RKO (cell line): ENCODE results near the gene TMEM89.

ENCODE experiments used
- DNase-seq: peaks from one replicate; pipeline ENCODE4 v3.0.0-alpha.2; 2016; ENCODE audit warnings: low spot score

The TMEM89 gene

DNA sequence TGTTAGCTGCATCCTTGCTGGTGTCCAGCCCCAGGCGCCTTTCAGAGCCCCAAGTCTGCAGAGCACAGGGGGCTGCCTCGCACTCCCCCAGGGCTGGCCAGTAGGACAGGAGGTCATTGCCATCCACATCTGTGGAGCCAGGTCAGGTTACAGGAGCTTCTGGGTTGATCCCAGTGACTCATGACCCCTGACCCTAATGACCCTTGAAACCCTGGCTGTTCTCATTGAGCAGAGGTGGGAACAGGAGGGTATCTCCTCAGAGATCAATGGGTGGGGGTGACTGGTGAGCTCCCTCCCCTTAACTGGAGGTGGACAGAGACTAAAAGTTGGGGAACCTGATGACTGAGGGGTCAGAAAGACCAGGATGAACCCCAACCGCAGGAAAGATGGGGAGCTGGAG, 19.8 kb upstream of the TMEM89 start:
- no peak for DNase-seq

DNA sequence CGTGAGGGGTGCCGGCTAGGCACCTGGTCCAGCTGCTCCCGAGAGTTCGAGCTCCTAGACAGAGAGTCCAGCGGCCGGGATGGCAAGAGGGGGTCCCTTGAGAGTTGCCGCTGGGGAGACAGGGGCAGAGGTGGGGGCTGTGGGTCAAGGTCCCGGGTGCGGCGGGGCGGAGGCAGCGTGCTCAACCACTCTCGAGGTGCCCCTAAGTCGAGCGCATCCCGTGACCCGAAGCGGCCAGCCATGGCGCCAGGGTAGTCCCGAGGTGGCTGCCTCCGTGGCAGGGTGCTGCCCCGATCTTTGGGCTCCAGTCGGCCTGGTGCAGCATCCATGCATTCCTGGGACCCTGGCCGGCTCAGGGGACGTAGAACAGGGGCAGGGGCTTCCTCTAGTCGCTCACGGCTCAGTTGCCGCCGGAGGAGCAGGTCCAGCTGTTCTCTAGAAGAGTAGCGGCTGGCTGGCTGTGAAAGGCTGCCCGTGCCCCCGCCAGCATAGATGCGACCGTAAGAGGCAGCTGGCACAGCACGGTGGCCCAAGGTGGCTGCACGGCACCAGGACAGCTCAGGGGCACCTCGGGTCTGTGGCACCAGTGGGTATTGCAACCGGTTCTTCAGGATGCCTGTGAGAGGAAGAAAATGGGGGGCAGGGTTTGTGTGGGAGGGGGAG, 18.5 kb upstream of the TMEM89 start:
- no peak for DNase-seq

DNA sequence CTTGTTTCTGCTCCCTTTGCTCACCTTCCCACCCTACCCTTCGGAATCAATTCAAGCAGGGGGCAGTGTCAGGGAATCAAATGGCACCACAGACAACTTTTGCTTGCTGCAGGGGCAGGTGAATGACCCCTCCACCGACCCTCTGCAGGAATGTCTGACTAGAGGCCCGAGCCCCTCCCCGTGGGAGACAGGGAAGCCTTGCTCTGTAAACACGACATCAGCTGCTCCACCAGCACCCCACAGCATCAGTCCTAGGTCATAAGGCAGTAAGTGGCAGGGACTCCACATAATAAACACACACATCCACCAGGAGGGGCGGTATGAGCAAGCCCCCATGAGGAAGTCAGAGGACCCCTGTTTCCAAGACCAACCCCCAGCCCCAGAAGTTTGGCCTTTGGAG, 15.7 kb upstream of the TMEM89 start:
- no peak for DNase-seq

DNA sequence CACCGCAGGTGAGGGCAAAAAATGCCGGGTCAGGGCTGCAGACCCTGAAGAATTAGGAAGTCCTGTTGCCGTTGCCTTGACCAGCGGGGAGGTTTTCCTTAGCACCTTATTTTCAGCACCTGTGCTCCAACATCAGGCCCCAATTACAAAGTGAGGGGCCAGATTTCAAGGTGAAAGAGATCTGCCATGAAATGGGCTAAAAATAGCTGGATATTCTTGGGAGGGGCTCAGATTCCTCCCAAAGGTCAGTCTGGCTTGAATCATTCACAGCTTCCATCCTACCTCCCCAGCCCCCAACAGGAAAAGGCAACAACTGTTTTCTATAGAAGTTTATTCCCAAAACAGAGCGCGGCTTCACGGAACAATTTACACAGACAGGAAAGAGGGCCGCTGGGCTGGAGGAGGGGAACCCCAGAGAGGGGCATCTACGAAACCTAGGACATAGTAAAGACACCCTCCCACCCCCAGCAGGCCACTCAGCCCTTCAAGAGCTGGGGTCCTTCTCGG, 14.6 kb upstream of the TMEM89 start:
- no peak for DNase-seq

DNA sequence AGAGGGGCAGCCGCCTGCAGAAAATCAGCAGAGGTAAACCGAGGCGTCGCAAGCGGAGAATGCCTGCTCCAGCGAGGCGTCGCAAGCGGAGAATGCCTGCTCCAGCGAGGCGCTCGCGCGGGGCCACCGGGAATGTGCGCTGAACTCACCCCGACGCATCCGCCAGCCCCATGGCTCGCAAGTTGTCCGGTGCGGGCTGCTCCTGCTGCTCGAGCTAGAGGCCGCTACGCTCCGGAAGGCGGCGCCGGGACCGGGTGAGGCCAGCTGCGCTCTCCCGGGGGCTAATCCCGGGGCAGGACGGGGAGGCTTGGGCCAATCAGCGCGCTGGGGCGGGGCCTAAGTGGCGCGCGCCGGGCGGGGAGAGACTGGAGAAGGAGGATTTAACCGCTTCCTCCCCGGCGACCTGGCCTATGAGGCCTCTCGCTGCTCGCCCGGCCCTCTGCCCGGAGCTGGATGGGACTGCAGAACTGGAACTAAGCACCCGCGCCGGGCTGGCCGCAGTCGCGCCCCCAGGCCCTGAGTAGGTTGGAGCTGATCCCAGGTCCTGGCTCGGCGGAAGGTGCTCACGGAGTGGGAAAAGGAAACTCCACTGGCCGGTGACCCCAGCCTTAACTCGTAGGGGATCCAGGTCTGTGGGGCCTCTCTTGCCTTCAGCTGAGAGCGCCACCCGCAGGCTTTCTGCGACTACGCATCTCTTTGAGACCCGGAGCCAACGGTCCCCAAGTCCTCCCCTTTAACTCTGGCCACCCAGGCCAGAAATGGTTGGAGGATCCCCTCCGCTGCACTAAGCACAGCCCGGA, 13.9 kb upstream of the TMEM89 start, which contains the start of gene SLC26A6:
Gene SLC26A6, minus strand, starts transcription at position 240 of the 800 bp plus-strand sequence. Its CDS starts 68 bp downstream, at position 172.
- DNase-seq, result peak; percentile 94

DNA sequence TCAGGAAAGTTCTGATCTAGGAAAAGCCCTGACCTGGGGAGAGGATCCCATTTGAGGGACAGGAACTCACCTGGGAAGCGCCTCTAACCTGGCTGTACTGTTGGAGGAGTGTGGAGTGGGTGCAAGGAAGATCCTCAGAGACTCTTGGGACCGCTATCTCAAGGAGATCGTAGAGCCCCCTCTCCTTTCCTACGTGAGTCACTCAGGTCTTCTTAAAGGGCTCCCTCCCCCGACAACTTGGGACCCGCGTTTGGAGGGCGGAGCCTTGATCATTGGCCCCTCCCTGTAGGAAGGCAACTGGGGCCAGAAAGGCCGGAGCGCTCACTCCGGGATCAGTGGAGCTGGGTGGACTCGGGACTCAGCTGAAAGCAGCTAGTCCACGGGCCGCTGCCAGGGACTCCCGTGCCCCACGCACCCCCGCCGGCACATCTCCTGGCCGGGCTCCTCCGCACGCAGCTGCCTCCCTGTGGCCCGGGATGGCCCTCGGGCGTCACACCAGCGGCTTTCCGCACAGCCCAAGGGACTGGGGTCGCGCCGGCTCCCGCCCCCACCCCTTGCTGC, 13.2 kb upstream of the TMEM89 start:
- DNase-seq, result peak; percentile 69

DNA sequence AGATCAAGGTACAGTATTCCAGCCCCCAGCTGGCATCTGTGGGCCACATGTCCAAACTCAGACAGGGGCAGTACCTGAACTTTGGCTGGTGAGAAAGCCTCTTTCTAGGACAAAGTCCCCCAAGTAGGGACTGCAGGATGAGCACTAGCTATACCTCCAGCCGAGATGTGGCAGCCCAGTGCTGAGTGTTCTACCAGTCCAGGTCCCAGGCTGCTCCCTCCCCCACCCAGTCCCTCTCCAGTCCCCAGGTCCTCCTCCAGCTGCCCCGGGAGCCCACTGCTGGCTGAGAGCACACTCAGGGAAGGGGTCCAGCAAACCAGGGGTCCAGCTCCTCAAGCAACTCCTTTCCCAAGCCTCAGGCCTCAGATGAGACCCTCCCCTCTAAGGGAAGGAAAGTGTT, 12.2 kb upstream of the TMEM89 start:
- DNase-seq, result no peak

DNA sequence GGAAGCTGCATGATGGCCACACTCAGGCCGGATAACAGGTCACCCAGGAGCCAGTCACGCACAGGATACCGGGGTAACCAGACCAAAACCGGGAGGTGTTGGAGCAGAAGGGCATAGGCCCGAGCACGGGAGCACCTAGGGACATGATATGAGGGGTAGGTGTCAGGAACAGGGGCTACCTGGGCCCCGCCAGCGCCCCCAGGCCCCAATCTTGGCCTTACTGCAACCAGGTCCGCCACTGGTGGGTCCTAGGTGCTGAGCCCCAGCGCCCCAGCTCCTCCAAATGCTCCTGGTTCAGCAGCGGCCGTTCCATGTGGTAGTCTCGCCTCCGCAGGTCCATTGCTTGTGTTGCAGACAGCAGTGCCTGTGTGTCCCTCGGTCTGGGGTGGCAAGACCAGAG, 11.7 kb upstream of the TMEM89 start:
- DNase-seq, result no peak

DNA sequence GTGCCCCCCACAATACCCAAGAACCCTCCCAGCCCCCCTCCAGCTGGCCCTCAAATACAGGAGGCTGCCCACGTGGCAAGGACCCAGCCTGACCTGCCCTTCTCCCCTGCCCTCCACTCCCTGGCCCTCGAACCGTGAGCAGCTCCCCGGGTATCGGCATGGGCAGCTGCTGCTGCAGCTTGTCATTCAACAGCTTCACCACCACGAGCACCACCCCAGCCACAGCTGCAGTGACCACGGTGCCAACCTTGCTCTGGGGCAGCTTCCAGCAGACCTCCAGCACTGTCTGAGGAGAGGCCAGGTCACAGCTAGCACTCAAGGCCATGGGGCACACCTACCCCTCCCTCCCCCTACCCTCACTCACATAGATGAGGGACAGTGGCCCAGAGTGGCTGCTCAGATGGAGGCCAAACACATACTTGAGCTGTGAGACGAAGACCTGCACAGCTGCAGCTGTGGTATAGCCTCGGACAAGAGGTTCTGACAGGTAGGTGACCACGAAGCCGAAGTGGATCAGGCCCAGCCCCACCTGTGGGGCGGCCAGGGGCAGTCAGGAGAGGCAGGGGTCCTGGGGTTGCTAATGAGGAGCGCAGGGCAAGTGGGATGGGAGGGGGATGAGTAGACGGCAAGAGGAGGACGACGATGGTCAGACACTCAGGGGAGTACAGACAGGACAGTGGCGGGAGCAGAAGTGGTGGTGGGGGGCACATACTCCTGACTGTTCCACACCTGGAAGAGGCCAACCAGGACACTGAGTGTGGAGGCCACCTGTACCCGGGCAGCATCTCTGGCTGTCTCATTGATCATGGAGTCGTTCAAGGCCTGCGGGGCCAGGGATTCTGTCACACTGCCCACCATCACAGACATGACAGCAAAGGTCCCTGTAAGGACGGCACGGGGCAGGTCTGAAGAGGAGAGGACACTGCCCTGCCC, 10.2 kb upstream of the TMEM89 start:
- no peak for DNase-seq

DNA sequence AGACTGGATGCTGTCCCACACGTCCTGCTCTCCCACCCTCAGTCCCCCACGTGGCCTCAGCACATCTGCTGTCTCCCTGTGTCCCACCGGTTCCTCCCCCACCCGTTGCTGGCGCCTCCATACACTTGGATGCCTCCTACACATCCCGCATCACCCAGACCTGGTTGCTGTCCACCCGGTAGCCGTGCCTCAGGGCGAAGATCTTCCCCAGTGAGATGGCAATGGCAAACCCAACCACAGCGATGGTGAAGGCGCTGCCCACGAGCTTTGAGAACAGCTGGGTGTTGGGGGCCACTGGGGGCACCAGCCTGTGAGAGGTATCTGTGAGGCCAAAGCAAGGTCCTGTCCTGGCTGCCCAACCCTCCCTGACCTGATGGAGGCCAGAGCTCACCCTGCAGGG, 9.3 kb upstream of the TMEM89 start:
- no peak for DNase-seq

DNA sequence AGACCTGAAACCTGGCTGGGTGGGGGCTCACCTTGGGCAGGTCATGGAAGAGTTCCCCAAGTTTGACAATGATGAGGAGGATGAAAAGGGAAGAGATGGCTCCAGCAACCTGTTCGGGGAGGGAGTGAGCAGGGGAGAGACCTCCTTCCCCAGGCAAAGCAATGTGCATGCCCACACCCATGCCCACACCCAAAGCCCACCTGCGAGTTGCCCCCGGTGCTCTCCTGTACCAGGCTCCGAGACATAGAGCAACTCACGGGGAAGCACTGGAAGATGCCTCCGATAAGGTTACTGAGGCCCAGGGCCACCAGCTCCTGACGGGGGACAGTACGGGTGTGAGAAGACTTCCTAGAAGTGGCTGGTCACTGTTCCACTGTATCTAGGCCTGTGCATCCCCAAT, 8.8 kb upstream of the TMEM89 start:
- no peak for DNase-seq

DNA sequence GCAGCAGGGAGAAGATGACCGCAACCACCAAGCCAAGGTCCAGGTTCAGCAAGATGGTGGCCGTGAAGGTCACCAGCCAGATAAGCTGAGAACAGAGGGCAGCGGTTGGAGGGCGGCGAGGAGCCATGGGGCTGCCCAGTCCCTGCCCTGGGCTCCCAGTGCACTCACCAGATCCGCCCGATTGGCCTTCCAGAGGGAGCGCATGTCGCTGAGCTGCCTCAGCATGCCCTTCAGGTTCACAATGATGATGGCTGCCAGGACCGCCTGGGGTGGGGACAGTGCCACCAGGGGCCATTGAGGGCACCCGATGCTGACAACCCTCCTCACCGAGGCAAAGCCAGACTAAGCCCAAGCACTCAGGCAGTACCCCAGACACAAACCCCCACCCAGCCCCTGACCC, 8.3 kb upstream of the TMEM89 start:
- DNase-seq, result no peak

DNA sequence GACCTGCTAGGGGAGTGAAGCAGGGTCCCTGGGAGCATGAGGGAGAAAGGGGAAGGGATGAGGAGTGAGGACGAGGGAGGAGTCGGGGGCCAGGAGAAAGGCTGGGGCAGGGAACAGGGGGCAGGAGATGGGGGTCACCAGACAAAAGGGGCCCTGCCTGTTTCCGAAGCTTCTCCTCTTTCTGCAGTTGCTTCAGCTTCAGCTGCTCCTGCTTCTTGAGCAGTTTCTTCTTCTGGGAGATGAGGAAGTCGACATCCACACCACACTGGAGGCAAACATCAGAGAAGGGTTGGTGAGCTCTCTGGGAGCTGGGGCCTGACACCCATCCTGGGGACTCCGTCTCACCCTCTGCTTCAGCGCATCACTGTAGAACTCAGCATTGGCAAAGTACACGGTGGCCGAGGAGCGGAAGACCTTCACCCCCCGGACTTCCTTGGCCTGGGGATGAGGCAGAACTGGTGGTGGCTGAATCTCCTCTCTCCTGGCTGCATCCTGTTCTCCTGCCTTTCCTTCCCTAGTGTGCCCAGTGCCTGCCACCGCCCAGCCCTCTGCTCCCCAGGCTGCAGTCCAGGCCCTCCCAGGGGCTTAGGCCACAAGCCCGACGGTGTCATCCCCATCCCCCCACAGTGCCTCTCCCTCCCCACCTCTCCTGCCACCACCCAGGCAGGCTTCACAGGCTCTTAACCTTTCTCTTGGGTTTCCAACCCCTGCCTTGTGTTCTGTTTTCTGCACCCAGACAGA, 6.9 kb upstream of the TMEM89 start:
- no peak for DNase-seq

DNA sequence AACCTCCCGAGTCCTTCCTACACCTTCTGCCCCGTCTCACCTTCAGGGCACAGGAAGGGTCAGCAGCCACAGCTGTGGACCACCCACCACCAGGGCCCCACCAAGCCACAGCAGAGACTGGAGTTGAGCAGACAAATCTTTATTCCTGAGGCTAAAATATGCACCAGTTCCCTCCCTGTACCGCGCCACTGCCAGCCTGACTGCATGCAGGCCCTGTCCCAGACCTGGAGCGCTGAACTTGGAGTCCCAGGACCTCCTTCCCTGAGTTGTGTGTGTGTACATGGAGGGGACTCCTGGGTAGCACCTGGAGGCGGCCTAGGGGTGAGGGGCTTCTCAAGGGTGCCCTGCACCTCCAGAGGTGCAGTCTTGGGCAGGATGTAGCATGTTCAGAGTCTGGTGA, 4.0 kb upstream of the TMEM89 start:
- no peak for DNase-seq

DNA sequence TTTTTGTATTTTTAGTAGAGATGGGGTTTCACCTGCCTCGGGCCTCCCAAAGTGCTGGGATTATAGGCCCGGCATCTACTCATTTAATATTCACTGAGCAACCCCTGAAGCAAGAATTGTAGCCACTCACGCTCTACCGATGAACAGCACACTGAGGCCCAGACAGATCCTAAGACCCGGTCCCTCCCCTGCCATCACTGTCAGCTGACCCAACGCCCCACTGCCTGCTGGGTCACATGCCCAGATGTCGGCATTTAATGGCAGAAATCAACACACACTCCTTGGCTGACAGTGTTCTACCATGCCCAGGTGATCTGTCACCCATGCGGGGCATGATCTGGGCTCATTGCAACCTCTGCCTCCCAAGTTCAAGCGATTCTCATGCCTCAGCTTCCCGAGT, 3.2 kb upstream of the TMEM89 start:
- DNase-seq, result no peak

DNA sequence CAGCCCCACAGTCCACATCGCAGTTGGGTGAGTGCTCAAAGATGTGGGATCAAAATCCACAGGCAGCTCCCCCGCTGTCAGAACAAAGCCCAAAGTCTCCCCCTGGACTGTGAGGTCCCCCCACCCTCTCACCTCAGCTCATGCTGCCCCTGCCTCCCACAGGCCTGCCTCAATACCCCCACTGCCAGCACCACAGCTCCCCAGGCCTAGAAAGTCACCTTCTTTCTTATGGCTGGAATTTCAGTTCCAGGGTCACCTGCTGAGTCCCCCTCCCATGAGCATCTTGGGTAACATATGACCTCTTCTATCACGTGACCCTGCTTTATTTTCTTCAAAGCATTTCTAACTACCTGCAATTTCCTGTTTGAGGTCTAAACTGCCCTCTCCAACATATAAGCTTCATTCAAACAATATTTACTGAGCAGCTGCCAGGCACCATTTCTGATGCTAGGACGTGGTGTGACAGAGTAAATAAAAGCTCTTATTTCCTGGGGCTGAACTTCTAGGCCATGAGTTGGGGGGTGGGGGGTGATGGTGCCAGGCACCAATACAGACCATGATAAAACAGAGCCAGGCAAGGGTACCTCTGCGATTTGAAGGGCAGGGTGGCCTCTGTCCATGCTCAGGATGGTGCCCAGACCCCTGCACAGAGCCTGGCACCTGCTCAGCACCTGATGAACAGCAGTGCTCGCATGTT, 2.4 kb upstream of the TMEM89 start:
- no peak for DNase-seq

DNA sequence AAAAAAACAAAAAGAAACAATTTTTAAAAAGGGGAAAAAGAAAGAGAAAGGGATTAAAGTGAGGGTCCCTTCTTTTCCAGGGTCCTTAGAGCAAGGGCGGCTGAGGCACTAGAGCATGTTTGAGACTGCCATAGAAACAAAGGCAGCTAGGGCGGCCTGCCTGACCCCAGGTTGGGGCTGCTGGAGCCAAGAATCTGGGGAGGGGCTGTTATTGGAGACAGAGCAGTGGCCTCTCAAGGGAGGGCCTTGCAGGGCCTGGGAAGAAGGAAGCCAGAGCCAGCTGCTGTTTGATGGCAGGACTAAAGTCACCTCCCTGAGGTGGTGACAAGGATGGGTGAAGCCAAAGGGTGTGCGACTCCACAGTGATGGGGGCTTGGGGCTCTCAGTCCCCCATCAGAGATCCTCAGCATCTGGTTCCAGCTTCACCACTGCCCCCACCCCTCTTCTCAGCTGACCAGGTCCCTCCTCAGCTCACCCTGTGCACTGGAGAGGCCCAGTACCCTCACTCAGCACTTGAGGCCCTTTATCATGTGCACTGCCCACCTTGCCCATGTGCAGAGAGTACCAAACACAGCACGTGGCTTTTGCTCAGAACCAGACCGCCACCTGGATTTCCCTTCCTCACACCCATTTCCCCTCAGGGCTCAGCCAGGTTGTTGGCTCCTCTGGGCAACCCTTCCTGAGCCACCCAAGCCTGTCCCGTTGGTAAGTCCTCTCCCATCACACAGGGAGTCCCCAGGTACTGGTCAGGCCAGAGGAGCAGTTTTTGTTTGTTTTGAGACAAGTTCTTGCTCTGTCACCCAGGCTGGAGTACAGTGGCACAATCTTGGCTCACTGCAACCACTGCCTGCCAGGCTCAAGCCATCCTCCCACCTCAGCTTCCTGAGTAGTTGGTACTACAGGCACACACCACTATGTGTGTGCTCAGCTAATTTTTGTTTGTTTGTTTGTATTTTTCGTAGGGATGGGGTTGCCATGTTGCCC, 1.7 kb downstream of the TMEM89 start:
- no peak for DNase-seq

DNA sequence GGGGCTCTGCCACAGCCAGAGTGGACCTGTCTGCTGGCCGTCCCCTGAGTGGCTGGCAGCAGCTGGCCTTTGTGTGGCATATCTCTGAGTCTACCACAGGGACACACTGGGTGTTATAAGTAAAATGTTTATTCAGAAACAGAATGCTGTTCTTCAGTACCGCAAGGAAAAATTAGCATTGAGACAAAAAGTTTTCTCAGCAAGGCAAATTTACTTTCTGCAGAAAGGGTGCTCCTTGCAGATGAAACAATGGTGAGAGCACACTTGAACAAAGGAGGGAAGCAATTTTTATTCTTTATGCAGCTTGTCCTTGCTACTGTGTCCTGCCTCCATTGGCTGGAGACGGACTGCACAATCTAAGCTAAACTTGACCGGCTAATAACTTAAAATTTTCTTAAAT, 4.0 kb downstream of the TMEM89 start:
- DNase-seq, result no peak

DNA sequence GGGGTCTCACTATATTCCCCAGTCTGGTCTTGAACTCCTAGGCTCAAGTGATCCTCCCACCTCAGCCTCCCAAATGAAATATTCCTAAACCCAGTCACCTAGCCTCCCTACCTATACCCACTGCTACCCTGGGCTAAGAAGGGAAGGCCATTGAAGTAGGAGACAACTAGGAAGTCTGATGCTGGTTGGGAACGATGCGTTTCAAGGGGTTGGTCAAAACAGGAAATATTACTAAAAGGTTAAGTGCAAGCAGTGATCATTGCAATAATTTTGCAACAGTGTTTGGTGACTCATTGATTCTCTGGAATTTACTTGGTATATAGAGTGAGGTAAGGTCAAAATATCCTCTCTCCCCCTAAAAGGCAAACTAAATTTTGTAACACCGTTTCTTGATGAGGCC, 7.5 kb downstream of the TMEM89 start:
- DNase-seq, result peak; percentile 40

DNA sequence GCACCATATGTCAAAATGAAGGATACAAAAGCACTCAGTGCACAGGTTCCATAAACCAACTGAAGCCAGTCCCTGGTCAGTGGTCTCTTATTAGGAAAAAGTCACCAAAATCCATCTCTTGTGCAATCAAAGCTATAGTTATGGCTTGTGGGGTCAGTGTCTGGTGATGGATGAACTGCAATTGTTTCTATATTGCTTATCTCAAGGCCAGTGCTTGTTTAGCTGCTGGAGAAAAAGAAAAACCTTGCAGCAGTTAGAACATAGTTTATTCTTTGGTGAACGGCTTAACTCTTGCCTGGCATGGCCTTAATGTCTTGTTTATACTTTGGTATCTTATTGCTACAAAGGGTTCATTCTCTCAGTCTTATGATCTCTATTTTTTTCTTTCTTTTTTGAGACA, 9.3 kb downstream of the TMEM89 start:
- DNase-seq, result no peak
